Stimulated activated CD4-positive, alpha-beta T cell treated with anti-CD3 and anti-CD28 coated beads, Interleukin-2, amount 100 ng/mL, for 24 hours (primary cell): ENCODE measurements around the gene UTF1.

Experiments used
- DNase-seq, 2 donors: peaks; one replicate each; pipeline ENCODE4 v3.0.0-alpha.2; 2020

Gene UTF1

DNA sequence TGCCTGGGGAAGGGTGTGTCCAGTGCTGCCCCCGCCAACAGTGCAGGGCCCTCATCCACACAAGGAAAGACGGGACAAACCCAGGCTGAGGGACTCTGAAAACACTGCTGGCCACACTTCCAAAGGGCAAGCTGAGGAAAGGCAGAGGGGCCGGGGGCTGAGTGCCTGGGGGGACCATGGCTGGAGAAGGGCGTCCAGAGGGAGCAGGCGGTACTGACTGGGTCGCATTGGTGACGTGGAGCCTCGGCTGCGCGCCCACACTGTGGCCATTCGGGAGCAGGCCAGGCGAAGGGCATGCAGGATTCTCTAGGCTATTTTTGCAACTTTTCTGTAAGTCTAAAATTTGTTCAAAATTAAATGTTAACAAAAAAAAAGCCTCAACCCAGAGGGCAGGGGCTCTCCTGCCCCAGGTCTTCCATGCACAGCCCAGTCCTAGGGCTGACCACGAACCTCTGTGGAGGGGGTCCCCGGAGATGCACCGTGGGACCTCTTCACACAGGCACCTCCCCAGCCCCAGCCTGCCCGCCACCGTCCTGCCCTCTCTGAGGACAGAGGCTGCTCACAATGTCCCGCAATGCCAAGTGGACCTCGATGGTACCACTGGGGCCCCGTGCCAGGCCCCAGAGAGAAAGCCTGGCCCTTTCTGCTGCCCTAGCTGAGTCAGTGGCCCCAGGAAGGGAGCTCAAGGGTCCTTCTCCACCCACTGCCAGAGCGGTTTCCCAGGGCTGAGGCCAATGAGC is 36.2 kb downstream of the UTF1 start:
- DNase-seq = no peak

DNA sequence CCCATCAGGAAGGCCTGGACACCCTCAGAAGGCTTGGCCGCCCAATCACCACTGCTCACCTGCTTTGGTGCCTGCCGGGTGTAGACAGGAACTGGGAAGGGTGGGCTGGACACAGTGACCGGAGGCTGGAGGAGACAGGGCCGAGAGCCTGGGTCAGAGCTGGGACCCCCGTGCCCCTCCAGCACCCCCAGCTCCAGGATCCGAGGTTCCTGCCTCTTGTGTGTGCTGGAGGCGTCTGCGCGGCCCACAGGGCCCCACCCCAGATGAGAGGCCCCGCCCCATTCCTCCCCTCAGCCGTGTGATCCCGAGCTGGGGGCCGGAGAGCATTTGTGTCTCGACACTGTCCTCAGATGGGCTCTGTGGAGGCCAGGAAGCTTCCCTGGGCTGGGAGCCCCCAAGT is 37.3 kb downstream of the UTF1 start:
- DNase-seq = no peak

- DNase-seq = no peak
These were observed 37.8 kb downstream of the UTF1 start for GRCh38 chr10:133267829-133268228.

- DNase-seq = no peak
These were observed 38.5 kb downstream of the UTF1 start for GRCh38 chr10:133268532-133268931.

DNA sequence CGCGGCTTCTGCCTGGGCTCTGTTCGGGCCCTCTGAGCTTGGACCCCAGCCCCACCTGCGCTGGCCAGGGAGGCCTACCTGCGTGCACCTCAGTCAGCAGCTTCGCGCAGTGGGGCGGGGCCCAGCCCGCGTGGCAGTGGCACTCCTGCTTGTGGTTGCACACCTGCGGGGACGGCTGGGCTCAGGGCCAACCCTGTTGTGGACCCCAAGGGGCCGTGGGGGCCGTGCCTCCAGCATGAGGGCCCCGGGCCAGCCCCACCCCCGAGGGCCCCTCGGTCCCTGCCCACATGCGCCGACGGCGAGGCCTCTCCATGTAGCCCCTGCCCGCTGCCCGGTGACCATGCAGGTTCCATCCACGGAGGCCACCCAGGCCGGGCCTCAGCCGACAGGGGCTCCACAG is 39.4 kb downstream of the UTF1 start:
- no peak for DNase-seq

DNA sequence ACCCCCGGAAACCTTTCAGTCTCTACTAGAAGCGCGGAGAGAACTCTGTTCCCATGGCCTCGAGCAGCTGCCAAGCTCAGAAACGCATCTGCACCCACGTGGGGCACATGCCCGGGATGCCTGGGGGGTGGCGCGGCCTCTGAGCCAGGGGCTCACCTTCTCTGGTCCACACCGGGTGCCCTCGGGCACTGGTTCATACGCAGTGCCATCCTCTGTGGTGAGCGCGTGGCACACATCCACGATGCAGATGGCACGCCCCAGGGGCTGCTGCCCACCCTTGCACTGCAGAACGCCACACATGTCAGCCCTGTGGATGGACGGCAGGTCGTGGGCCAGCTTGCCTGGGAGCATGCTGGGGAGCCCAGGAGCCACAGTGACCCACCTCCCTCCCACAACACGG is 40.2 kb downstream of the UTF1 start:
- no peak for DNase-seq

DNA sequence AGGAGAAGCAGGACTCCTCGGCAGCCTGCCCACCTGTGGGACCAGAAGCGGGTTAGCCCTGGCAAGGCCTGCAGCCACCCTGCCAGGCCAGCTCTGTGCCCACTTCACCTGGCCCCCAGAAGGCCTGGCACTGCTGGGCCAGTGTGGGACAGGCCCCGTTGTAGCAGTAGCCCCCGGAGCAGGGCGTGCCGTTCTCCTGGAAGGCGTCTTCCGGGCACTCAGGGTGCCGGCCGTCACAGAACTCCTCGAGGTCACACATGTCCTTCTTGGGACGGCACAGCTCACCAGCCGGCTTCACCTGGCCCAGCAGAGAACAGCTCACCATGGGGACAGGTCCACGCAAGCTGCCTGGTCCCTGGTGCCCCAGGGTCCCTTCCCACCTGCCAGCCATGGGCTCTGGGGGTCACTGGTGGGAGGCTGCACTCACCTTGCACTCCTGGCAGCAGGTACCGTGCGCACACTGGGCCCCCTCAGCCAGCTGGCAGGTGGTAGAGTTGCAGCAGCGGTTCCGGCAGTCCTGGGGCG is 40.8 kb downstream of the UTF1 start:
- no peak for DNase-seq

GRCh38 chr10:133271521-133272300 is 41.7 kb downstream of the UTF1 start:
- DNase-seq = no peak

DNA sequence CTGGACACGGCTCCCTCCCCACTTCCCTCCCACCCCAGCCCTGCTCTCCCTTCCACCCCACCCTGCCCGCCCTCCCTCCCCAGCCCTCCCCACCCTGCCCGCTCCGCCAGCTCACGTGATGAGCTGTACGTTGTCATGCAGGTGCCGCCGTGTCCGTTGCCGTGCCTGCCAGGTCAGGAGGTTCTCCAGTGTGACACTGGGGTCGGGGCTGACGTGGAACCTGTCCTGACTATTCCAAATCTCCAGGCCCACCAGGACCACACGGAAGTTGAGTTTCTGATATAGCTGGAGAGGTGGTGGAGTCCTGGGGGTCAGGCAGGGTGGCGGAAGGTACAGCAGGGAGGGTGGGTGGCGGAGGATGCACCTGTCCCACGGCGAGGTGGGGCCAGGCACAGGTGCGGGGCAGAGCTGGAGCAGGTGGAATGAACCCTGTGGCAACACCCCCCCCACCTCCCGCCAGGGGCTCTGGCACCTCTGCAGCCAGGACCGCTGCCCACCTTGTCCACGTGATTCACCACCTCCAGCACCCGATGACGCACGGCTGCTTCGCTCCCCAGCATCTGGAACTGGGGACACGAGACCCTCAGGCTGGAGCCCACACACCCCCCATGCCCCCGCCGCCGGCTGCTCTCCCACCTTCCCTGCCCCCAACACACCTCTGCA is 42.4 kb downstream of the UTF1 start:
- DNase-seq = no peak

DNA sequence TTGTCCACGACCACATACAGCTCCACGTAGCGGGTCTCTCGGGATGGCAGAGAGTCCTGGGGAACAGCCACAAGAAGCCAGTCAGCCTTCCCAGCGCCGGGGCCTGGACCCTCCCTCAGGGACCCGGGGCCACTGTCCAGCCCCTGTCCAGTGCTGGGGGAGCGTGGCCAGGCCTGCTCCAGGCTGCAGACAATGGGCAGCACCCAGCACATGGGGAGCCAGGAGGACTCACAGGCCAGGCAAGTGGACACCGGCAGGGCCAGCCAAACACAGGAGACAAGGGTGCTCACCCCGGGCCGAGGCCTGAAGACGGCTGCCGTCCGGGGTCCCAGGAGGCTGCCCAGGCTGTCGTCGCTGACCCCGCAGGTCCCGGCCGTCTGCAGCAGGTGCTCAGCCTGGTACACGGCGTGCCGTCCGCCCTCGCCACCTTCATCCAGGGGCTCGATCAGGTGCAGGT is 43.0 kb downstream of the UTF1 start:
- no peak for DNase-seq

DNA sequence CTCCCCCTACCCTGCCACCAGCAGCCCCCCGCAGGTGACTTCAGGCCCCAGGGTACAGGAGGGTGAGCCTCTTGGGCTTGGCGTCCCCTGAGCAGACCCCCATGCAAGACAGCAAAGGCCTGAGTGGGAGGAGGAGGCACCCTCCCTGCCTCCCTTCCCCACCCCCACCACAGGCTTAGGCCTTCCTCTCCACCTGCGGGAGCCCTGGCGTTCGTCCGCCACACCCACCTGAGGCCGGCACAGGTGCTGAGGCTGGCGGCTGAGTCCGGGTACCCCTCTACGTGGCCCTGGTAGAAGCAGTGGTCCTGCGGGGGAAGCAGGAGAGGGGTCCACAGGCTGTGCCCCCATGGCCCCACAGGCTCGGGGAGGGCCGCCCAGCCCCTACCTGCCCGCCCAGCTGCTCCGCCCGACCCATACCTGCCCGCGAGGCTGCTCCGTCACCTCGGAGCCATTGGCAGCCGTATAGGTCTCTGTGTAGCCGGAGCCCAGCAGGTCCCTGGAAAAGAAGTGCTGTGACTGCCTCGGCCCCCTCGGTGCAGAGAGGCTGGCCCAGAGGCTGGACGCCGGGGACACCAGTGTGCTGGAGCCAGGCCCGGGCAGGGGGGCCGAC is 43.6 kb downstream of the UTF1 start:
- DNase-seq = no peak

DNA sequence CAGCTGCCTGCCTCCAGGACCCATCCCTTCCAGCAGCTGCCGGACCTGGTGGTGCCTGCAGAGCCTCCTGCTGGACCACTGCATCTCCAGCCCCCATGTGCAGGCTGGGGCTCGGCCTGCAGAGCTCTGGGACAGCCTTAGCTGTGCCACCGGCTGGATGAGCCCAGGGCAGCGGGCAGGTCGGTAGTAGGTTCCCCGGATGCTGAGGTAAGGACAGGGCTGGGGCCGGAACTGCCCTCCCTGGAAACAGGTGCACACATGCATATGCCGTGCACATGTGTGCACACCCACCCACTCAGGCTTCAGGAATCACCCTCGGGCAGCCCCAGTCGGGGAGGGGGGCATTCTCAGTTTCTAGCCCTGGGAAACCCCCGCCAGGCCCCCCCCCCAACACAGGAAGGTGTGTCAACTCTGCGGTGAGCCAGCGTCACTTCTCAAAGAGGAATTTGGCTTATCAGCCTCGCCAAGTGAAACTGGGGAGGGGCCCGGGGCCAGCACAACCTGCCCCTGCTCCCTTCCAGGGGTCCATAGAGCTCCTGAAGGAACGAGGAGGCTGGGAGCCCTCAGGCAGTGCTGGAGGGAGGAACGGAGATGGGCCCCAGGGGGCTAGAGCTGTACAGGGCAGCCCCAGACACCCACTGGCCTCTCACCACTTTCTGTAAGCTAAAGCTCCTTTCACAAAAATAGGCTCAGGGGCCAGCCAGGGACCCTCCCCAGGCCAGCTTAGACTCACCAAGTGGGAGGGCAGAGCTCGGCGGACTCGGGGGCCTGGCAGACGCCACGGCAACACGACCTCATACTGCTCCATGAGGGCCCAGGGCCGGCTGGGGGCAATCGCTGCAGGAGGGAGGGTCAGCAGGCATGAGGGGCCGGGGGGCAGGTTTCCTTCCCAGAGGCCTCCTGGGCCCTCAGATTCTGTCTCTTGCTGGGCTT is 45.0 kb downstream of the UTF1 start:
- peak; percentile 85 to 86 for DNase-seq

GRCh38 chr10:133275684-133276092 is 45.7 kb downstream of the UTF1 start:
- peak; percentile 51 to 66 for DNase-seq

DNA sequence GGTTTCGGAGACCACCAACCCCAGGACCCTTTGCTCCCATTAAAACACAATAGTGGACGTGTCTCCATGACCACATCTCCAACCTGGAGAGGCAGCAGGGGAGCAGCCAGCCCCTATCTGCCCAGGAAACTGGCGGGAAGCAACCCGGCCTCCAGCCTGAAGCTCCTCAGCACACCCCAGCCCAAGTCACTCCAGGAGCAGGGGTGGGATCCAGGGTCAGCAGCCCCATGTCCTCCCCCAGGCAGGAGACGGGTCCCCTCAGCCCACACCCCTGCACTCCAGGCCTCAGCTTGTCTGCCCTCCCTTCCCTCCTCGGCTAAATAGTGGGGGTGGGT is 46.0 kb downstream of the UTF1 start:
- no peak for DNase-seq

GRCh38 chr10:133276435-133277201 is 46.6 kb downstream of the UTF1 start, which contains the start of gene ADAM8:
ADAM8 (minus strand) TSS chr10:133276868; CDS start chr10:133276817, 51 bp downstream.
- peak; percentile 67 to 86 for DNase-seq

DNA sequence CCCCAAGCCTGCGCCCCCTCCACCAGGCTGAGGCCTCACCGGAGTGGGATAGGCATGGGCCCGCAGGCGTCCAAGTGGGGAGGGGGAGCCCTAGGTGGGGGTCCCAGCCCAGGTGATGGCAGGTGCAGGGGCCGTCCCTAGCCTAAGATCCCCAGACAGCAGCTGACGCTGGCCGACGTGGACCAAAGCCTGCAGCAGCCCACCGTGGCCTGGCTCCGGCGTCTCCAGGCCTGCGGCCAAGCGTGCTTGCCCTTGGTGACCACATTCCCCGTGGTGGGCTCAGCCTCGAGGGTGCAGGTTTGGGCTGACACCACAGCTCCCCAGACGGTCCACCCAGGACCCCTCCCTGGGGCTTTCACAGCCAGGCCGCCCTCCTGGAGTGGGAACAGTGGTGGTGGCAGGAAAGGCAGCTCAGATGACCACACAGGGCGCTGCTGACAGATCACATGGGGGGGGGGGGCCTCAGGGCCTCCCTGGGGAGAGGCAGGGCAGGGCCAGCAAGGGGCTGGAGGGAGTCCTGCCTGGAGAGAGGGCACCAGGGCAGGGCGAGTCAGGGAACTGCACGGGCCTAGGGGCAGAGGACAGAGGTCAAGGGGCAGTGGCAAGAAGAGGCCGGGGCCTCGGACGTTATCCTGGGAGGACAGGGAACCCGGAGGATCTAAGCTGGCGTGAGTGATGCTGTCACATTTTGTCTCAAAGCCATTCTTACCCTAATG is 47.4 kb downstream of the UTF1 start:
- no peak for DNase-seq

DNA sequence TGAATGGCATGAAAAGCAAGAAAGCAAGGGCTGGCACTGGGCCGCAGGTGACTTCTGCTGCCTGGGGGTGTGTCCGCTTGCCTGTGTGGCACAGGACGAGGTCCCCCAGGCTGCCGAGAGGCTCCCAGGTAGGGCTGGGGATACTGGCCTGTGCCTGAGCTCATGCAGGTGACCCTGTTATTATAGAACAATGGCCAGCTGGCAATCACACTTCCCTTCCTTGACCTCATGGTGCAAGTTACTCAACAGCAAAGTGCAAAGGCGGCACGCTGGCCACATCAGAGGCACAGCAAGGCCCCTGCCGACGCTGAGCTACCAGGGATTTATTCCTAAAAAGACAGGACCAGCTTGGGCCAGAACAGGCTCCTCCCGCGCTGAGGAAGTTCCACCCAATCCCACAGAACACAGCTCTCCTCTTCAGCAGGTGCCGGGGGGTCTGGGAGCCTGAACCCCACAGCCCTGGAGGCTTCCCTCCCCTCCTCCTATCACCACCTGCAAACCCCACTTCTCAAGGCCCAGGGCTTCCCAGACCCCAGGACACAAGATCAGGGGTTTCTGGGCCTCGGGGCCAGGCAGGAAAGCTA is 48.1 kb downstream of the UTF1 start:
- no peak for DNase-seq

DNA sequence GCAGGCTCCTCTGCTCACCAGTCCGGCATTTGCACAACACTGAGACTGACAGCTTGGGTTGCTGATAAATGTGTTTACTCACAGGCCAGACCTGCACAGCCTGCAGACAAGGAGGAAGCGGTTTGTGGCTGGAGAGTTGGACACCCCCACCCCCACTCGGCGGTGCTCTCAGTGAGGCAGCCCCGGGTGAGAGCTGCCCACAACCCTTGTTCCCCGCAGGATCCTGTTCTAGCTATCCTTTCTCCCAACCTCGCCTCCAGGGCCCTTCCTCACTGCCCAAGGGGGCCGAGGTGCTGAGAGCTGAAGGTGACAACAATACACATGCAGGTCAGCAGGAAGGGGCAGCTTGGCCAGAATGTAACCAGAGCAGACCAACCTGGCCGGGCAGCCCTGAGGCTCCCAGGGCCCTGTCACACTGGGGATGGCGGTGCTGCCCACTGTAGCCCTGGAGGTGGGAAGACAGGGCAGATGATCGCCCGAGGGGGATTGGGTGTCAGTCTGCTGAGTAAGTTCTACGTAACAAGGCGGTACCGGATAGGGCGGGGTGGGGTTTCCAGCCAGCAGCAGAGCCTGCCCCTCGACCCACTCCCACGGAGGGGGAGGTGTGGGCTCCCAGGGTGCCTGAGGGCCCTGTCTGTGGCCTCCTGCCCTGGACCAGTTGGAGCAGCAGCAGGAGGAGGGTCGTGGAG is 48.7 kb downstream of the UTF1 start:
- DNase-seq = peak; percentile 52 to 53
